ENCODE measurements around the gene VWA5B1. TPM values are rescaled to one million over a fixed set of nuclear protein-coding genes. Genes with fewer than 3 reads are reported as not detected.

The VWA5B1 gene
- total RNA-seq, result under 1 TPM; 0.16 to 0.31 TPM

- H3K27ac Mint-ChIP-seq, result no peak within 1 kb of the TSS
- no peak within 1 kb of the TSS for H3K4me3 Mint-ChIP-seq
- no peaks in the 10 kb centered on the region for H3K36me3 Mint-ChIP-seq
- no peaks in the 10 kb centered on the region for H3K9me3 Mint-ChIP-seq
- peaks cover 12% of the 10 kb centered on the region for H3K4me1 Mint-ChIP-seq
- peaks cover 60% of the 10 kb centered on the region for H3K27me3 Mint-ChIP-seq
- DNase-seq, result no peak
These were observed at the start of gene VWA5B1 for GRCh38 chr1:20290624-20291597. Gene VWA5B1 (plus strand): TSS chr1:20290875. CDS start chr1:20310602, 19,727 bp downstream.

GRCh38 chr1:20242890-20243479 lies 47.7 kb upstream of the VWA5B1 start:
- H3K36me3 Mint-ChIP-seq, result peaks cover 5% of the 10 kb centered on the region
- no peak overlapping the region for H3K27ac Mint-ChIP-seq
- peaks cover 48% of the 10 kb centered on the region for H3K27me3 Mint-ChIP-seq
- no peaks in the 10 kb centered on the region for H3K9me3 Mint-ChIP-seq
- peaks cover 3% of the 10 kb centered on the region for H3K4me1 Mint-ChIP-seq
- H3K4me3 Mint-ChIP-seq, result no peak overlapping the region
- no peak for DNase-seq

- no peaks in the 10 kb centered on the region for H3K9me3 Mint-ChIP-seq
- peaks cover 6% of the 10 kb centered on the region for H3K36me3 Mint-ChIP-seq
- peak overlapping the region; percentile 48 for H3K4me3 Mint-ChIP-seq
- H3K4me1 Mint-ChIP-seq, result peaks cover 18% of the 10 kb centered on the region
- peak overlapping the region; percentile 98 for H3K27ac Mint-ChIP-seq
- H3K27me3 Mint-ChIP-seq, result peaks cover 19% of the 10 kb centered on the region
- peak; percentile 52 for DNase-seq
These were observed 41.6 kb upstream of the VWA5B1 start for GRCh38 chr1:20248971-20249612.

- Mint-ChIP-seq H3K9me3 (no peaks in the 10 kb centered on the region), H3K36me3 (peaks cover 6% of the 10 kb centered on the region), H3K4me3 (no peak overlapping the region), H3K27ac (no peak overlapping the region), H3K27me3 (peaks cover 16% of the 10 kb centered on the region), H3K4me1 (peaks cover 18% of the 10 kb centered on the region)
- DNase-seq, result no peak
These were observed 40.2 kb upstream of the VWA5B1 start for GRCh38 chr1:20250340-20250989.

- Mint-ChIP-seq H3K4me1 (peaks cover 18% of the 10 kb centered on the region), H3K4me3 (no peak overlapping the region), H3K27me3 (peaks cover 22% of the 10 kb centered on the region), H3K36me3 (peaks cover 2% of the 10 kb centered on the region), H3K27ac (no peak overlapping the region), H3K9me3 (no peaks in the 10 kb centered on the region)
- no peak for DNase-seq
These were observed 38.1 kb upstream of the VWA5B1 start for GRCh38 chr1:20252587-20252986.

GRCh38 chr1:20255666-20256065 lies 35.0 kb upstream of the VWA5B1 start:
- Mint-ChIP-seq H3K27ac (no peak overlapping the region), H3K9me3 (no peaks in the 10 kb centered on the region), H3K4me3 (no peak overlapping the region), H3K36me3 (no peaks in the 10 kb centered on the region), H3K27me3 (peaks cover 22% of the 10 kb centered on the region), H3K4me1 (no peaks in the 10 kb centered on the region)
- no peak for DNase-seq

- peaks cover 8% of the 10 kb centered on the region for H3K27me3 Mint-ChIP-seq
- H3K36me3 Mint-ChIP-seq, result no peaks in the 10 kb centered on the region
- no peaks in the 10 kb centered on the region for H3K4me1 Mint-ChIP-seq
- no peak overlapping the region for H3K4me3 Mint-ChIP-seq
- H3K27ac Mint-ChIP-seq, result no peak overlapping the region
- H3K9me3 Mint-ChIP-seq, result no peaks in the 10 kb centered on the region
- DNase-seq, result no peak
These were observed 31.0 kb upstream of the VWA5B1 start for GRCh38 chr1:20259646-20260045.

GRCh38 chr1:20261095-20261494 lies 29.6 kb upstream of the VWA5B1 start:
- no peaks in the 10 kb centered on the region for H3K4me1 Mint-ChIP-seq
- H3K9me3 Mint-ChIP-seq, result no peaks in the 10 kb centered on the region
- no peaks in the 10 kb centered on the region for H3K36me3 Mint-ChIP-seq
- H3K27ac Mint-ChIP-seq, result no peak overlapping the region
- no peak overlapping the region for H3K4me3 Mint-ChIP-seq
- peaks cover under 1% of the 10 kb centered on the region for H3K27me3 Mint-ChIP-seq
- no peak for DNase-seq

- H3K36me3 Mint-ChIP-seq, result no peaks in the 10 kb centered on the region
- H3K4me1 Mint-ChIP-seq, result no peaks in the 10 kb centered on the region
- H3K27me3 Mint-ChIP-seq, result no peaks in the 10 kb centered on the region
- H3K9me3 Mint-ChIP-seq, result no peaks in the 10 kb centered on the region
- H3K4me3 Mint-ChIP-seq, result no peak overlapping the region
- no peak overlapping the region for H3K27ac Mint-ChIP-seq
- DNase-seq, result no peak
These were observed 27.7 kb upstream of the VWA5B1 start for GRCh38 chr1:20262810-20263534.

- H3K27me3 Mint-ChIP-seq, result peaks cover 8% of the 10 kb centered on the region
- no peak for DNase-seq
- no peaks in the 10 kb centered on the region for H3K4me1 Mint-ChIP-seq
- H3K4me3 Mint-ChIP-seq, result no peak overlapping the region
- no peak overlapping the region for H3K27ac Mint-ChIP-seq
- no peaks in the 10 kb centered on the region for H3K36me3 Mint-ChIP-seq
- peaks cover 1% of the 10 kb centered on the region for H3K9me3 Mint-ChIP-seq
These were observed 25.4 kb upstream of the VWA5B1 start for GRCh38 chr1:20265250-20265649.

- Mint-ChIP-seq H3K27me3 (peaks cover 17% of the 10 kb centered on the region), H3K9me3 (peaks cover 5% of the 10 kb centered on the region), H3K27ac (no peak overlapping the region), H3K4me1 (no peaks in the 10 kb centered on the region), H3K4me3 (no peak overlapping the region), H3K36me3 (no peaks in the 10 kb centered on the region)
- no peak for DNase-seq
These were observed 24.5 kb upstream of the VWA5B1 start for GRCh38 chr1:20266141-20266540.

- Mint-ChIP-seq H3K27me3 (peaks cover 20% of the 10 kb centered on the region), H3K4me1 (no peaks in the 10 kb centered on the region), H3K36me3 (no peaks in the 10 kb centered on the region), H3K27ac (no peak overlapping the region), H3K4me3 (no peak overlapping the region), H3K9me3 (peaks cover 6% of the 10 kb centered on the region)
- no peak for DNase-seq
These were observed 24.0 kb upstream of the VWA5B1 start for GRCh38 chr1:20266642-20267041.

- peaks cover 6% of the 10 kb centered on the region for H3K9me3 Mint-ChIP-seq
- H3K27me3 Mint-ChIP-seq, result peaks cover 38% of the 10 kb centered on the region
- H3K27ac Mint-ChIP-seq, result no peak overlapping the region
- H3K4me3 Mint-ChIP-seq, result no peak overlapping the region
- H3K4me1 Mint-ChIP-seq, result no peaks in the 10 kb centered on the region
- no peak for DNase-seq
- H3K36me3 Mint-ChIP-seq, result no peaks in the 10 kb centered on the region
These were observed 18.9 kb upstream of the VWA5B1 start for GRCh38 chr1:20271498-20272400.

All from activated naive CD8-positive, alpha-beta T cell treated with anti-CD3 and anti-CD28 coated beads for 36 hours (primary cell).